Spleen (tissue), 11 donors: ENCODE data around the gene POLR3B. TPM values are rescaled to one million over a fixed set of nuclear protein-coding genes. Genes with fewer than 3 reads are reported as not detected.

Source experiments
- DNase-seq: peaks from one replicate; pipeline ENCODE4 v3.0.0-alpha.2; 2020
- H3K27ac ChIP-seq, 8 donors: fragments of 200-600 bp; sonication (generic) in 7 of 8; 1 replicate in 4 of 8; 2 replicates in 4 of 8; pipeline versions ENCODE4 v1.5.0 to v1.8.0; 2016 to 2021; ENCODE audit warnings: inconsistent platforms in 4 of 8, mild to moderate bottlenecking in 4 of 8, moderate library complexity in 1 of 8
- H3K27me3 ChIP-seq, 7 donors: fragments of 200-600 bp; sonication (generic) in 6 of 7; replicated peaks in 1 of 7; 1 replicate in 4 of 7; 2 replicates in 3 of 7; pipeline versions ENCODE4 v1.5.0 to v1.8.0; 2016 to 2021; ENCODE audit warnings: inconsistent platforms in 3 of 7, mild to moderate bottlenecking in 1 of 7
- H3K36me3 ChIP-seq, 6 donors: fragments of 200-600 bp; sonication (generic) in 5 of 6; 1 replicate in 4 of 6; 2 replicates in 2 of 6; pipeline versions ENCODE4 v1.5.0 to v1.8.0; 2016 to 2021; ENCODE audit warnings: inconsistent platforms in 2 of 6
- H3K4me1 ChIP-seq, 6 donors: fragments of 200-600 bp; sonication (generic) in 5 of 6; 1 replicate in 3 of 6; 2 replicates in 3 of 6; pipeline versions ENCODE4 v1.5.0 to v1.8.0; 2016 to 2021; ENCODE audit warnings: inconsistent platforms in 3 of 6
- H3K4me3 ChIP-seq, 8 donors: fragments of 200-600 bp; sonication (generic) in 7 of 8; 1 replicate in 4 of 8; 2 replicates in 4 of 8; pipeline versions ENCODE4 v1.5.0 to v1.8.0; 2016 to 2021; ENCODE audit warnings: inconsistent platforms in 4 of 8, mild to moderate bottlenecking in 4 of 8, moderate library complexity in 2 of 8
- H3K9me3 ChIP-seq, 8 donors: fragments of 200-600 bp; sonication (generic) in 7 of 8; 1 replicate in 4 of 8; 2 replicates in 4 of 8; pipeline versions ENCODE4 v1.5.0 to v1.8.0; 2016 to 2021; ENCODE audit warnings: inconsistent platforms in 4 of 8
- POLR2A ChIP-seq, 3 donors: fragments of 450-650 bp; IDR thresholded peaks; one replicate each; pipeline ENCODE4 v1.5.1; 2017; ENCODE audit warnings: antibody characterized with exemption in 3 of 3, mild to moderate bottlenecking in 1 of 3
- POLR2AphosphoS5 ChIP-seq, 3 donors: sonication (generic); formaldehyde crosslinking; IDR thresholded peaks; one replicate each; pipeline ENCODE4 v1.5.1; 2017; ENCODE audit warnings: antibody characterized with exemption in 3 of 3
- WGBS, 5 donors: extraction: QIAGEN DNeasy Blood & Tissue Kit in 3 of 5; methylation state at CpG; one replicate each; pipeline versions ENCODE4 v1.1.5 to v1.1.7; 2013 to 2018; 5-methylcytosine and 5-hydroxymethylcytosine counted together
- intact Hi-C: fragments of 100-400 bp; cut with DNase I; formaldehyde crosslinking; loops from one replicate; pipeline ENCODE4 v1.15.0; 2023; ENCODE audit warnings: low total_unique reads
- polyA plus RNA-seq, 3 donors: library from polyadenylated mRNA; stranded (reverse); fragments of 200-250 nt; gene quantifications; one replicate each; pipeline ENCODE4 v1.2.1, GENCODE V29; 2013
- total RNA-seq, 7 donors: library from RNA; depleted of rRNA in 3 of 7; stranded (reverse); fragments of >200 nt in 3 of 7; fragmentation: NEBNext Ultra II Directional in 4 of 7; extraction: Animal tissue kit (Norgen Biotek cat#: 25700) in 4 of 7; gene quantifications; one replicate each; pipeline versions ENCODE4 v1.1.0 to v1.2.1, GENCODE V29; 2016 to 2021
- TF ChIP-seq, protein P1 (sequence below), 11 experiments: fragments of 200-600 bp in 7 of 11; fragments of 450-650 bp in 4 of 11; sonication (generic) in 4 of 11; IDR thresholded peaks in 8 of 11; conservative IDR thresholded peaks in 3 of 11; 1 replicate in 7 of 11; 2 replicates in 4 of 11; pipeline versions ENCODE4 v1.4.0 to v1.8.0; 2016 to 2021; ENCODE audit warnings: antibody characterized with exemption in 11 of 11, inconsistent platforms in 4 of 11, mild to moderate bottlenecking in 1 of 11
- donor health status: healthy with polysubstance abuse.
- donor health status: DM: no; HTN: no; CAD: no; lungs with moderate emphysema.
- donor health status: DM: no; HTN: no; CAD: no.
- donor health status: Bipolar disorder and iron deficiency.
- donor health status: healthy.
- donor health status: DM: no; HTN: no; CAD: no.
- donor health status: DM: yes; HTN: yes; CAD: no.

Gene POLR3B
- total and polyA plus RNA-seq, 10 donors, result 1.9 to 10.0 (median 5.6) TPM

DNA sequence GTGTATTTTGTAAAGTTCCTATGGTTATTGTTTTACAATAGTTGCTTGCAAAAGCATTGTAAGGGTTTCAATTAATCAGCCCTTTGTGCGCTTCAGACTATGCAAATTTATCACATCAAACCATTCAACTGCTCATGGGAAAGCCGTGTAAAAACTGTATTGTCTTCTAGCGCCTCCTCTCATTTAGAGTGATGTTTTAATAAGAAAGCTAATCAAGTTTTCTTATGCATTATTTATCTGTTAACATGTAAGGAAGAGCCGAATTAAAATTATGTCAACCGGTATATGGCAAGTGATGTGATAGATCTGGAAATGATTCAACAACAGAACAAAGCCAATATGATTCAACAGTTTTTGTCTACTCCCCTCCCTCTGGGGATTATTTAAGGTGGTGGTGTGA is 132.7 kb downstream of the POLR3B start:
- intact Hi-C loops, result no loop called here
- Histone ChIP-seq H3K36me3 (no peaks in the 10 kb centered on the region), H3K27me3 (no peaks in the 10 kb centered on the region), H3K9me3 (no peaks in the 10 kb centered on the region), H3K4me3 (no peak overlapping the region), H3K4me1 (no peaks in the 10 kb centered on the region), H3K27ac (no peak overlapping the region)
- 94 to 98% (median 96%) methylated on average over 5 of the region's 5 CpGs for WGBS, 5 donors
- no peak for DNase-seq
- TF ChIP-seq POLR2A (IDR thresholded peaks at IDR 0.05), result no peak
- no peak for TF ChIP-seq POLR2AphosphoS5 (IDR thresholded peaks at IDR 0.05)
- TF ChIP-seq, protein P1, sequence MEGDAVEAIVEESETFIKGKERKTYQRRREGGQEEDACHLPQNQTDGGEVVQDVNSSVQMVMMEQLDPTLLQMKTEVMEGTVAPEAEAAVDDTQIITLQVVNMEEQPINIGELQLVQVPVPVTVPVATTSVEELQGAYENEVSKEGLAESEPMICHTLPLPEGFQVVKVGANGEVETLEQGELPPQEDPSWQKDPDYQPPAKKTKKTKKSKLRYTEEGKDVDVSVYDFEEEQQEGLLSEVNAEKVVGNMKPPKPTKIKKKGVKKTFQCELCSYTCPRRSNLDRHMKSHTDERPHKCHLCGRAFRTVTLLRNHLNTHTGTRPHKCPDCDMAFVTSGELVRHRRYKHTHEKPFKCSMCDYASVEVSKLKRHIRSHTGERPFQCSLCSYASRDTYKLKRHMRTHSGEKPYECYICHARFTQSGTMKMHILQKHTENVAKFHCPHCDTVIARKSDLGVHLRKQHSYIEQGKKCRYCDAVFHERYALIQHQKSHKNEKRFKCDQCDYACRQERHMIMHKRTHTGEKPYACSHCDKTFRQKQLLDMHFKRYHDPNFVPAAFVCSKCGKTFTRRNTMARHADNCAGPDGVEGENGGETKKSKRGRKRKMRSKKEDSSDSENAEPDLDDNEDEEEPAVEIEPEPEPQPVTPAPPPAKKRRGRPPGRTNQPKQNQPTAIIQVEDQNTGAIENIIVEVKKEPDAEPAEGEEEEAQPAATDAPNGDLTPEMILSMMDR (IDR thresholded peaks at IDR 0.05 in 8 of 11, conservative IDR thresholded peaks at IDR 0.05 in 3 of 11), result no peak

DNA sequence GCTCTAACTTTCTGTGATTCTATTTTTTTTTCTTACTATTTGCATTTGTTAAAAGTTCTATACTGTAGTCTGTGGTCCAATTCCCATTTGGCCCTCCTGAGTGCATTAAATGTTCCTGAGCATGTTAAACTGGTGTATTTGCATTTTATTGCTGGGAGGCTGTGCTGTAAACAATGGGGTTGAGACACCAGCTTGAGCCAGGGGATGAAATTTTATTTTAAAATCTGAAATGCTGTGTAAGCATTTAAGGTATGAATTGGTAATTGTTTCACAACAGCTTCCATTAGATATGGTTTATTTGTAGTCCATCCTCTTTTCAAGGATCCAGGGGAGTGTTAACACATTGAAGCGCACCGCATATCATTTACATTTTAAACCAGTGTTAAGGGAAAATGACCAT is 135.3 kb downstream of the POLR3B start:
- no peak for DNase-seq
- Histone ChIP-seq H3K36me3 (peaks cover 0 to 25% (median 10%) of the 10 kb centered on the region in 6 donors), H3K27ac (no peak overlapping the region), H3K4me3 (no peak overlapping the region), H3K4me1 (no peaks in the 10 kb centered on the region), H3K27me3 (no peaks in the 10 kb centered on the region), H3K9me3 (no peaks in the 10 kb centered on the region)
- TF ChIP-seq, protein P1 (IDR thresholded peaks at IDR 0.05 in 8 of 11, conservative IDR thresholded peaks at IDR 0.05 in 3 of 11), result no peak
- TF ChIP-seq POLR2AphosphoS5 (IDR thresholded peaks at IDR 0.05), result no peak
- 94 to 99% (median 98%) methylated on average over 2 of the region's 2 CpGs for WGBS, 5 donors
- intact Hi-C loops, result no loop called here

DNA sequence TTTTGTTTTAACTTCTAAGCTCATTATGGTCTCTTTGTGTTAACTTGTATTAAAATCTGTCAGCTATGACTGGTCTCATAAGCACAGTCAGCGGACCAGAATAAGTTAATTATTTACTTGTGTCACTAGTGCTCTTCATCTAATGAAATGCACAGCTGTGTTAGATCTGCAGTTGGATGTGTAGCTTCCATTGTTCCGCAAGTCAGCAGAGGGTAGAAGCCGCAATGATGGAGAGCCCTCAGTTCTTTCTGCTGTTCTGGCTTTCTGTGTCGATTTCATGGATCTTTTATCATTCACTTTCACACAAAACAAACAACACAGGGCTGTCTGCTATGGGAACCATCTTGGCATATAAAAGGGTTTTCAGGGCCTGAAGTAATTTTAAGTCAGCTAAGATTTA is 136.0 kb downstream of the POLR3B start:
- Histone ChIP-seq H3K27me3 (no peaks in the 10 kb centered on the region), H3K4me1 (no peaks in the 10 kb centered on the region), H3K36me3 (peaks cover 0 to 30% (median 10%) of the 10 kb centered on the region in 6 donors), H3K27ac (no peak overlapping the region), H3K9me3 (no peaks in the 10 kb centered on the region), H3K4me3 (no peak overlapping the region)
- WGBS, 5 donors, result 86 to 93% (median 91%) methylated on average over 4 of the region's 4 CpGs
- intact Hi-C loops, result no loop called here
- TF ChIP-seq POLR2AphosphoS5 (IDR thresholded peaks at IDR 0.05), result no peak
- TF ChIP-seq, protein P1 (IDR thresholded peaks at IDR 0.05 in 8 of 11, conservative IDR thresholded peaks at IDR 0.05 in 3 of 11), result no peak
- TF ChIP-seq POLR2A (IDR thresholded peaks at IDR 0.05), result no peak
- no peak for DNase-seq

DNA sequence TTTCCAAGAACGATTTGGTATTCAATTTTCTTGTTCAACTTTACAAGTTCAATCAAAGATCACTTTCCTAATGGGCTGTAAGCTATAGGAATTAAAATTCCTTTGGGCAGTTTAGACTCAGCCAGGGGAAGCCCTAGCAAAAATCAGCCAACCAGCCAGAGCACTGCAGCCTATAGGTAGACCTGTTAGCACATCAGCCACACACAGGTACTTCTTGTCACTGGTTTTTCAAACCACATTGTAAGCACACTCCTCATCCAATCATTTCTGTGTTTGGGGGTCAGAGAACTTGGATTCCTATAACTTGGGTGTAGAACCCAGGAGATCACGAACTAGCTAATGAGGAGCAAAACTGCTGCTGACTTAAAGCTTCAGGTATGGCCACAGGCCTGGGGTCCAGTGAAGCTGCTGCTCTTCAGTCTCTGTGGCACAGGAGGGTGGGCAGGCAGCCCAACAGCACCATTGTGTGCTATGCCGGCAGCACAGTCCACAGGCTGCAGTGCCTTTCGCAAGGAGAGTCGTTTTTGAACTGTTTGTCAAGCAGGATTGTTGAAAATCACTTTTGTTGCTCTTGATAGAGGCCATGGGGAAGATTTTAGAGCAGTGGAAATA is 137.9 kb downstream of the POLR3B start:
- H3K27me3 ChIP-seq, result no peaks in the 10 kb centered on the region
- H3K27ac ChIP-seq, result no peak overlapping the region
- no peak for DNase-seq
- TF ChIP-seq POLR2AphosphoS5 (IDR thresholded peaks at IDR 0.05), result no peak
- TF ChIP-seq, protein P1 (IDR thresholded peaks at IDR 0.05 in 8 of 11, conservative IDR thresholded peaks at IDR 0.05 in 3 of 11), result no peak
- TF ChIP-seq POLR2A (IDR thresholded peaks at IDR 0.05), result no peak
- H3K4me3 ChIP-seq, result no peak overlapping the region
- intact Hi-C loops, result no loop called here
- H3K4me1 ChIP-seq, result no peaks in the 10 kb centered on the region
- no peaks in the 10 kb centered on the region for H3K9me3 ChIP-seq
- WGBS, 5 donors, result 89 to 96% (median 91%) methylated on average over 5 of the region's 5 CpGs
- H3K36me3 ChIP-seq, result peaks cover 0 to 50% (median 13%) of the 10 kb centered on the region in 6 donors
